SK-N-SH (cell line): ENCODE measurements around the gene EVC2. TPM values are rescaled to one million over a fixed set of nuclear protein-coding genes. Genes with fewer than 3 reads are reported as not detected.

Experiments used
- CTCF ChIA-PET: fragments of 300-600, 350-600 bp; formaldehyde crosslinking; extraction: SDS; loops from one replicate; lab custom pipeline; 2021; lab: Yijun Ruan, JAX
- POLR2A ChIA-PET: fragments of 350-600 bp; sonication (Branson Sonifier 250); formaldehyde crosslinking; extraction: SDS; loops from one replicate; lab custom pipeline; 2020; ENCODE audit warnings: antibody characterized with exemption, inconsistent platforms; lab: Yijun Ruan, JAX
- DNase-seq: peaks from one replicate; pipeline ENCODE4 v3.0.0; 2012
- H2AFZ ChIP-seq: fragments of 200-600 bp; sonication (generic); 2 replicates; pipeline ENCODE4 v1.8.1; 2016; ENCODE audit warnings: antibody characterized with exemption, mild to moderate bottlenecking, low read depth
- H3F3A ChIP-seq: fragments of 200-600 bp; sonication (generic); replicated peaks from 2 replicates; pipeline ENCODE3; 2016; ENCODE audit warnings: antibody characterized with exemption, mild to moderate bottlenecking; ENCODE audit not compliant: insufficient read depth
- H3K27ac ChIP-seq, 2 experiments: fragments of 200-500 bp in 1 of 2; fragments of 200-600 bp in 1 of 2; sonication (Bioruptor generic) in 1 of 2; sonication (generic), shearing (Covaris generic) in 1 of 2; 2 replicates each; pipeline versions ENCODE4 v1.5.1 to v1.6.1; 2014 to 2016; ENCODE audit warnings: low read depth in 2 of 2, inconsistent platforms in 1 of 2, low read length in 1 of 2, mild to moderate bottlenecking in 1 of 2, mixed read lengths in 1 of 2
- H3K27me3 ChIP-seq: fragments of 200-600 bp; sonication (generic), shearing (Covaris generic); 2 replicates; pipeline ENCODE4 v1.6.1; 2016; ENCODE audit warnings: mixed run types; ENCODE audit not compliant: insufficient read depth
- H3K36me3 ChIP-seq, 2 experiments: fragments of 200-500 bp in 1 of 2; fragments of 200-600 bp in 1 of 2; sonication (Bioruptor generic) in 1 of 2; sonication (generic) in 1 of 2; replicated peaks in 1 of 2; 2 replicates each; pipeline versions ENCODE3 to v1.5.1; 2014 to 2016; ENCODE audit warnings: low read length in 1 of 2, mild to moderate bottlenecking in 1 of 2; ENCODE audit not compliant: insufficient read depth in 2 of 2, control insufficient read depth in 1 of 2
- H3K4me1 ChIP-seq, 2 experiments: fragments of 200-500 bp in 1 of 2; fragments of 200-600 bp in 1 of 2; sonication (Bioruptor generic) in 1 of 2; sonication (generic), shearing (Covaris generic) in 1 of 2; 2 replicates each; pipeline versions ENCODE4 v1.5.1 to v1.6.1; 2014 to 2016; ENCODE audit warnings: low read depth in 1 of 2, low read length in 1 of 2, mixed run types in 1 of 2; ENCODE audit not compliant: insufficient read depth in 2 of 2, control insufficient read depth in 1 of 2
- H3K4me2 ChIP-seq: fragments of 200-600 bp; sonication (generic), shearing (Covaris generic); 2 replicates; pipeline ENCODE4 v1.6.1; 2017; ENCODE audit warnings: mixed run types
- H3K4me3 ChIP-seq, 2 experiments: fragments of 200-500 bp in 1 of 2; fragments of 200-600 bp in 1 of 2; sonication (Bioruptor generic) in 1 of 2; sonication (generic), shearing (Covaris generic) in 1 of 2; 2 replicates each; pipeline versions ENCODE4 v1.5.1 to v1.8.1; 2014 to 2016; ENCODE audit warnings: low read depth in 2 of 2, inconsistent platforms in 1 of 2, low read length in 1 of 2, mild to moderate bottlenecking in 1 of 2, mixed read lengths in 1 of 2, moderate library complexity in 1 of 2
- H3K79me2 ChIP-seq: fragments of 200-600 bp; sonication (generic); 2 replicates; pipeline ENCODE4 v1.8.1; 2017; ENCODE audit warnings: mild to moderate bottlenecking; ENCODE audit not compliant: insufficient read depth
- H3K9ac ChIP-seq: fragments of 200-600 bp; sonication (generic); 2 replicates; pipeline ENCODE4 v1.6.1; 2017; ENCODE audit warnings: mixed run types
- H3K9me2 ChIP-seq: fragments of 200-600 bp; sonication (generic); 2 replicates; pipeline ENCODE4 v1.6.1; 2017; ENCODE audit warnings: mixed run types
- H3K9me3 ChIP-seq: fragments of 200-600 bp; sonication (generic); 2 replicates; pipeline ENCODE4 v1.6.1; 2017; ENCODE audit warnings: mixed run types, mild to moderate bottlenecking, moderate library complexity
- H4K20me1 ChIP-seq: fragments of 200-600 bp; sonication (generic); 2 replicates; pipeline ENCODE4 v1.6.1; 2017; ENCODE audit warnings: mild to moderate bottlenecking, mixed run types; ENCODE audit not compliant: insufficient read depth
- ELF1 ChIP-seq: IDR thresholded peaks from 2 replicates; pipeline ENCODE4 v1.4.0; 2012
- FOXM1 ChIP-seq: IDR thresholded peaks from 2 replicates; pipeline ENCODE4 v1.4.0; 2012; ENCODE audit warnings: low read depth, mild to moderate bottlenecking
- GABPA ChIP-seq: IDR thresholded peaks from 2 replicates; pipeline ENCODE4 v1.4.0; 2012; ENCODE audit warnings: low read depth, mild to moderate bottlenecking
- GATA2 ChIP-seq: sonication (generic); formaldehyde crosslinking; IDR thresholded peaks from 2 replicates; pipeline ENCODE4 v1.5.0; 2020; ENCODE audit warnings: mild to moderate bottlenecking, missing genetic modification reagents
- NRF1 ChIP-seq: IDR thresholded peaks from 2 replicates; pipeline ENCODE4 v1.6.1; 2012; ENCODE audit warnings: low read depth, mild to moderate bottlenecking, low read length
- POLR2AphosphoS5 ChIP-seq: IDR thresholded peaks from 2 replicates; pipeline ENCODE4 v1.6.1; 2012; ENCODE audit warnings: low read depth, low read length
- RAD21 ChIP-seq: IDR thresholded peaks from 2 replicates; pipeline ENCODE4 v1.6.1; 2012; ENCODE audit warnings: mild to moderate bottlenecking, low read length
- RCOR1 ChIP-seq: fragments of 150-350 bp; IDR thresholded peaks from 2 replicates; pipeline ENCODE4 v1.6.1; 2017; ENCODE audit warnings: antibody characterized with exemption, low read length
- RXRA ChIP-seq: IDR thresholded peaks from 2 replicates; pipeline ENCODE4 v1.4.0; 2012; ENCODE audit warnings: low read depth, mild to moderate bottlenecking, borderline replicate concordance
- SMC3 ChIP-seq: IDR thresholded peaks from 2 replicates; pipeline ENCODE4 v1.6.1; 2012; ENCODE audit warnings: low read depth, low read length, improper control_type of control experiment
- TAF1 ChIP-seq: IDR thresholded peaks from 2 replicates; pipeline ENCODE4 v1.6.1; 2012; ENCODE audit warnings: low read depth, mild to moderate bottlenecking, low read length, moderate library complexity, borderline replicate concordance
- TCF12 ChIP-seq: IDR thresholded peaks from 2 replicates; pipeline ENCODE4 v1.4.0; 2012
- TEAD4 ChIP-seq: IDR thresholded peaks from 2 replicates; pipeline ENCODE4 v1.4.0; 2012; ENCODE audit warnings: mild to moderate bottlenecking, borderline replicate concordance; ENCODE audit not compliant: insufficient read depth
- WGBS: methylation state at CpG from one replicate; pipeline ENCODE4 v1.1.6; 2017; ENCODE audit warnings: low lambda C conversion rate; 5-methylcytosine and 5-hydroxymethylcytosine counted together
- polyA plus RNA-seq, 3 experiments: library from polyadenylated mRNA; depleted of rRNA; stranded (reverse); fragments of >200 nt; gene quantifications; 2 replicates each; pipeline ENCODE4 v1.2.3, GENCODE V29; 2012
- TF ChIP-seq, protein P1 (sequence below): IDR thresholded peaks from 2 replicates; pipeline ENCODE4 v1.4.0; 2012; ENCODE audit warnings: low read depth, borderline replicate concordance
- TF ChIP-seq, protein P2 (sequence below): fragments of 150-350 bp; IDR thresholded peaks from 2 replicates; pipeline ENCODE4 v1.6.1; 2016; ENCODE audit warnings: mild to moderate bottlenecking, low read depth, low read length
- TF ChIP-seq, protein P3 (sequence below): IDR thresholded peaks from 2 replicates; pipeline ENCODE4 v1.4.0; 2012; ENCODE audit warnings: low read depth

Gene EVC2
- polyA plus RNA-seq, 1 of the 3 experiments (the other 2 are of a cell fraction): not detected

GRCh38 chr4:5632571-5632970, 75.8 kb downstream of the EVC2 start:
- Histone ChIP-seq H3K9me3 (no peaks in the 10 kb centered on the region), H3K9ac (no peak overlapping the region), H3K36me3 (no peaks in the 10 kb centered on the region), H3K4me2 (no peak overlapping the region), H3K4me1 (peaks cover 0 to 5% of the 10 kb centered on the region in 2 experiments; a peak in 1 of 4 replicates), H3K27me3 (no peaks in the 10 kb centered on the region), H3K9me2 (no peaks in the 10 kb centered on the region)
- CTCF ChIA-PET: interaction anchor here (1.3 kb wide), 1 partner anchor 77 kb away, joined by 3 read pairs; no protein-coding TSS in a partner anchor
- WGBS: 15% methylated on average over 2 of the region's 2 CpGs
- TF ChIP-seq FOXM1 (no peak), SMC3 (no peak), TCF12 (no peak)
- TF ChIP-seq, all 33 proteins: peak for 0
- Histone ChIP-seq H3K79me2 (no peaks in the 10 kb centered on the region), H3K4me3 (no peak overlapping the region), H4K20me1 (no peaks in the 10 kb centered on the region), H3K27ac (no peak overlapping the region), H2AFZ (no peak overlapping the region), H3F3A (no peaks in the 10 kb centered on the region)
- DNase-seq: no peak
- POLR2A ChIA-PET: interaction anchor here (0.6 kb wide), 1 partner anchor 88 kb away, joined by 3 read pairs; no protein-coding TSS in a partner anchor

GRCh38 chr4:5632066-5632440, 76.3 kb downstream of the EVC2 start:
- POLR2A ChIA-PET: no interaction called here
- WGBS: 69% methylated on average over 2 of the region's 3 CpGs

More at GRCh38 chr4:5632066-5632440, 76.3 kb downstream of the EVC2 start:
- no peaks in the 10 kb centered on the region for H3K36me3 ChIP-seq
- no peak overlapping the region for H3K4me2 ChIP-seq
- no peak overlapping the region for H3K9ac ChIP-seq
- no peaks in the 10 kb centered on the region for H3K9me2 ChIP-seq
- H3K27ac ChIP-seq: no peak overlapping the region
- no peaks in the 10 kb centered on the region for H3K27me3 ChIP-seq
- no peak for DNase-seq
- H3K4me3 ChIP-seq: no peak overlapping the region
- no peaks in the 10 kb centered on the region for H3K79me2 ChIP-seq
- peaks cover 0 to 3% of the 10 kb centered on the region in 2 experiments; a peak in 1 of 4 replicates for H3K4me1 ChIP-seq
- CTCF ChIA-PET: no interaction called here
- H2AFZ ChIP-seq: no peak overlapping the region
- no peak for TF ChIP-seq NRF1
- TF ChIP-seq FOXM1: no peak
- no peak for TF ChIP-seq ELF1
- no peak for TF ChIP-seq GATA2 (CRISPR knock-in tag)
- TF ChIP-seq TEAD4: no peak
- TF ChIP-seq, protein P1, sequence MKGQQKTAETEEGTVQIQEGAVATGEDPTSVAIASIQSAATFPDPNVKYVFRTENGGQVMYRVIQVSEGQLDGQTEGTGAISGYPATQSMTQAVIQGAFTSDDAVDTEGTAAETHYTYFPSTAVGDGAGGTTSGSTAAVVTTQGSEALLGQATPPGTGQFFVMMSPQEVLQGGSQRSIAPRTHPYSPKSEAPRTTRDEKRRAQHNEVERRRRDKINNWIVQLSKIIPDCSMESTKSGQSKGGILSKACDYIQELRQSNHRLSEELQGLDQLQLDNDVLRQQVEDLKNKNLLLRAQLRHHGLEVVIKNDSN: no peak
- TF ChIP-seq GABPA: no peak
- no peak for TF ChIP-seq RCOR1
- TF ChIP-seq POLR2AphosphoS5: no peak
- TF ChIP-seq, protein P2, sequence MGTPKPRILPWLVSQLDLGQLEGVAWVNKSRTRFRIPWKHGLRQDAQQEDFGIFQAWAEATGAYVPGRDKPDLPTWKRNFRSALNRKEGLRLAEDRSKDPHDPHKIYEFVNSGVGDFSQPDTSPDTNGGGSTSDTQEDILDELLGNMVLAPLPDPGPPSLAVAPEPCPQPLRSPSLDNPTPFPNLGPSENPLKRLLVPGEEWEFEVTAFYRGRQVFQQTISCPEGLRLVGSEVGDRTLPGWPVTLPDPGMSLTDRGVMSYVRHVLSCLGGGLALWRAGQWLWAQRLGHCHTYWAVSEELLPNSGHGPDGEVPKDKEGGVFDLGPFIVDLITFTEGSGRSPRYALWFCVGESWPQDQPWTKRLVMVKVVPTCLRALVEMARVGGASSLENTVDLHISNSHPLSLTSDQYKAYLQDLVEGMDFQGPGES: no peak
- no peak for TF ChIP-seq TAF1
- TF ChIP-seq RXRA: no peak
- no peak for TF ChIP-seq RAD21
- TF ChIP-seq, protein P3, sequence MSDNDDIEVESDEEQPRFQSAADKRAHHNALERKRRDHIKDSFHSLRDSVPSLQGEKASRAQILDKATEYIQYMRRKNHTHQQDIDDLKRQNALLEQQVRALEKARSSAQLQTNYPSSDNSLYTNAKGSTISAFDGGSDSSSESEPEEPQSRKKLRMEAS: no peak
- TF ChIP-seq, all 33 proteins: peak for 0
- Histone ChIP-seq H3K9me3 (no peaks in the 10 kb centered on the region), H4K20me1 (no peaks in the 10 kb centered on the region), H3F3A (no peaks in the 10 kb centered on the region)
